SIG-M5 (cell line): ENCODE results near the gene EFCAB7.
"Not testable (repeated sequence)": the region's sequence is repeated elsewhere in the genome, so short reads cannot be mapped to it uniquely, and the experiment has no call there.

Source experiments
- DNase-seq: peaks from one replicate; lab custom pipeline; 2025; lab: John Stamatoyannopoulos, UW

Gene EFCAB7

DNA sequence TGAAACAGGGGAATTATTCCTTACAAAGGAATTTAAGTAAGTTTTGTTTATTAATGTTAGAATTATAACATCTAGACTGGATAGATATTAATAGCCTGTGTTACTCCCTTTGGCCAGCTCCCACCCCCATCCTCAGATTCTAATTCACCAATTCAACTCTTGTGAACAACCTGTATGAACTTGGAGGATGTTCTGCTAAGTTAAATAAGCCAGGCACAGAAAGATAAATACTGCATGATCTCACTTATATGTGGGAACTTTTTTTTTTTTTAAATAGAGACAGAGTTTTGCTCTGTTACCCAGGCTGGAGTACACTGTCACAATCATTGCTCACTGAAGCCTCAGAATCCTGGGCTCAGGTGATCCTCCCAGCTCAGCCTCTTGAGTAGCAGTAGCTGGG is 32.2 kb downstream of the EFCAB7 start:
- DNase-seq, result no peak

DNA sequence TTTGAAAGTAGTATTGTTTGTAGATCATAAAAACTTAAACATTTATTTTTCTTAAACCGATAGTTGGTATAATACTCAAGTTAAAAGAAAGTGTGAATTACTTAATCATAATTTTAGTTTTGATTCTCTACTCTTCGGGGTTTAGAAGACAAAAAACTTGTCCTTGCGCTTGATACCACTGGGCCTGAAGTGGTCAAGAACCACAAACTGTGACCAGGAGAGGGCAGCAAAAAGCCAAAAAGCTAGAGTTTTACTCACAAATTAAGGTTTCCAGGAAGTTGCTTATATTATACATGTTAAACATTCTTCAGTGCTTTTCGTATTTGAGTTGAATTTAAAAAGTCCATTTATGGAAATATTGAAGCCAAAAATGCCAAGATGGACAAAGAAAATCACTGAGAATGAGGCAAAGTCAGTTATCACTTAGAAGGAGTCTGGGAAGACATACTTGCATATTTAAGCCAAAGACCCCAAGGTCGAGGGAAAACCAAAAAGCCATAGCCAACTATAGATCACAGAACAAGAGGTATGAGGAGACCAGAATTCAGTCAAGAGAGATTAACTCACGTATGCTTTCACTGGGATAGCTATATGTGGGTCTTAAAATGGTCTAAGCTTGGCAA is 34.2 kb downstream of the EFCAB7 start:
- DNase-seq, result no peak

DNA sequence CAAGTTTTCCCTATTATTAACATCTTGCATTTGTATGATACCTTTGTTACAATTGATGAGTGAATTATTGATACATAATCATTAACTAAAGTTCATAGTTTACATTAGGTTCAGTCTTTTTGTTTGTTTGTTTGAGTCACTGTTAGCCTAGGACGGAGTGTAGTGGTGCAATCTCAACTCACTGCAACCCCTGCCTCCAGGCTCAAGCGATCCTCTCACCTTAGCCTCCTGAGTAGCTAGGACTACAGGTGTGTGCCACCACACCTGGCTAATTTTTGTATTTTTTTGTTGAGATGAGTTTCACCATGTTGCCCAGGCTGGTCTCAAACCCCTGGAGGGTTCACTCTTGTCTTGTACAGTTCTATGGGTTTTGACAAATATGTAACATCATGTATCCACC is 36.0 kb downstream of the EFCAB7 start:
- DNase-seq, result no peak

DNA sequence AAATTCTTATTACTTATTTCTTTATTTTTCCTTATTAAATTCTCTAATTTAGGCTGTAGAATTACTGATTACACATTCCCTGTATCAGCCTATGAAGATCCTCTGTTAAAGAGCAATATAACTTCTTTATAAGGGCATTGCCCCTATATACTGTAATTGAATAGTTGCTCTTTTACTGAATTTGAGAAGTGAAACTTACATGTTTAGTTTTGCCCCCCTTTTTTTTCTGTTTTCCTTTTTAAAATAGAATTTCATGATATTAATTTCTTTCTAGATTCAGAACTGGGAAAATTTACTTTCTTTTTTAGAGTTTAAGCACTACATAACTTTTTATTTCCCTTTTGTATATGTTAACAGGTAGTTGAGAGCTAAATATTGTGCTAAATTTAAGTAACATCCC is 40.4 kb downstream of the EFCAB7 start:
- no peak for DNase-seq

DNA sequence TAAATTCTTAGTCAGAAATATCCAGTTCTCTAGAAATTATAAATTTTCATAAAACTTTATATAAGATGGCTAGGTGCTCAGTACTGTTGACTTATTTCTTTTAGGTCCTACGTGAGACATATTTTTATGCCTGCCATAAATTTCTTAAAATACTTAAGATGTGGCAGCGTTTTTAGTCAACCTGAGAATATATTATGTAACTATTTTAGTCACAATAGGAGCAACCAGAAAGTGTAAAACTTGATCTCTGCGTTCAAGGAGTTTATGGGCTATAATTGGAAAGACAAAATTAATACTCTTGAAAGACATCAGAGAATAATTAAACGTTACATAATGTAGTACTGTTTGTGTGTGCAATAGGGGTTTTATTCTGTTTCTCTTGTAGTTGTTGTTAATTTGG is 45.7 kb downstream of the EFCAB7 start:
- DNase-seq, result no peak

DNA sequence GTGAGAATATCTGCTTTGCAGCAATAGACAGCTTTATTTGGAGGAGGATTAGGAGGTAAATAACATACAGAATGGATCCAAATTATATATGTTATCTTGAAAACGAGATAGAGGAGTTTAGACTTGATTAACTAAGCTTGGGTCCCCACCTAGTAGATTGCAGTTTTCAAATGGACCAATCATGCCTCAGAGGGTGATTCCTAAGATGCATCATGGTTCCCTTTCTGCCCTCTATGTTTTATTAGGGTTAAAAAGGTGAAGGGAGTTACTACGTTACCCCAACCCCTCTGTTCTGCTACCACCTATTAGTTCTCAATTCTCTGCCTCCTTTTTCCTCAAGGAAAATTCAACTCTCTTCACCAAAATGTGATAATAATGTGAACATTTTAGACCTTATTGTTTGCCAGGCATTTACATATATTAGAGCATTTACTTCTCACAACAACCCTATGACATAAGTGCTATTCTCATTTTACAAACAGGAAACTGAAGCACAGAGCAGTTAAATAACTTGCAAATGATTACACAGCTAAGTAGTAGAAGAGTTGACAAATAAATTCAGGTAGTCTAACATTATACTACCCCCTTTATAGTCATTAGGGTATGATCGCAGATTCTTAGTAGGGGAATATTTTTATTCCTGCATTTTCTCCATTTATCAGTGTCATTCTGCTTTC is 46.5 kb downstream of the EFCAB7 start:
- DNase-seq, result no peak

DNA sequence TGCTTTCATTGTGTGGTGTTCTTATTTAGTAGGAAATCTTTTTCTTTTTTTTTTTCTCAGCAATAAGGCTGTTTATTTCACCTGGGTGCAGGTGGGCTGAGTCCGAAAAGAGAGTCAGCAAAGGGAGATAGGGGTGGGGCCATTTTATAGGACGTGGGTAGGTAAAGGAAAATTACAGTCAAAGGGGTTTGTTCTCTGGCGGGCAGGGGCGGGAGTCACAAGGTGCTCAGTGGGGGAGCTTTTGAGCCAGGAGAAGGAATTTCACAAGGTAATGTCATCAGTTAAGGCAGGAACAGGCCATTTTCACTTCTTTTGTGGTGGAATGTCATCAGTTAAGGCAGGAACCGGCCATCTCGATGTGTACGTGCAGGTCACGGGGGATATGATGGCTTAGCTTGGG is 49.4 kb downstream of the EFCAB7 start:
- not testable (repeated sequence) for DNase-seq

DNA sequence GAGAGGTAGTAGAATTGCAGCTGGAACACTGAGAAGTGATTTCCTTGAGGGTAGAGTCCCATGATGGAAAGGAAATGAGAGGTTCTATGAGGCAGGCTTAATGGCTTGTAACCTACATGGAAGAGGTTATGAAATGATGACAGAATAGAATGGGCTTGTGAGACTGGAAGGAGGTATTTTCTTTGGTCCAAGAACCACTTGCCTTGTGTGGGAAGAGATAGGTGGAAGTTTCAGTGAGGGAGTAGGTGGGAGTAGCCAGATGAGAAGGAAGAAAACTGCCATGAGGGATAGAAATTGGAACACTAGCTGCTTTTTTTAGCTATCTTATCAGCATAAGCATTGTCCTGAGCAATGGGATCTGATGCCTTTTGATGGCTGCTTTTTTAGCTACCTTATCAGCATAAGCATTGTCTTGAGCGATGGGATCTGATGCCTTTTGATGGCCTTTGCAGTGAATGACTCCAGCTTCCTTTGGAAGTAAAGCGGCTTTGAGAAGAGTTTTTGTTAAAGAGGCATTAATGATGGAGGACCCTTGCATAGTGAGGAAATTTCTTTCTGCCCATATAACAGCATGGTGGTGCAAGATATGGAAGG is 51.0 kb downstream of the EFCAB7 start:
- DNase-seq, result not testable (repeated sequence)

DNA sequence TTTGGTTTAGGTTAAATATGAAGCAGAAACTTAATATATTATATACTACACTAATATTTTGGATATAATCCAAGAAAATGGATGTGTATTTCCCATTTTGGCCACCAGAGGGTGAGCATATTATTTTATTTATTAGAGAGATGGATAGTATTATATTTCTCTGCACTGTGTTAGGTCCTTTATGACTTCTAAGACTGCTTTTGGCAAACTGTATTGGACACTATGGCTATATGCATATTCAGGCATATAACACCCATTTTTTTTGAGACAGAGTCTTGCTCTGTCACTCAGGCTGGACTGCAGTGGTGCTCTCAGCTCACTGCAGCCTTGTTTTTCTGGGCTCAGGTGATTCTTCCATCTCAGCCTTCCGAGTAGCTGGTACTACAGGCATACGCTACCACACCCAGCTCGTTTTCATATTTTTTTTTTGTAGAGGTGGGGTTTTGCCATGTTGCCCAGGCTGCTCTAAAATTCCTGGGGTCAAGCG is 52.1 kb downstream of the EFCAB7 start:
- DNase-seq, result no peak

DNA sequence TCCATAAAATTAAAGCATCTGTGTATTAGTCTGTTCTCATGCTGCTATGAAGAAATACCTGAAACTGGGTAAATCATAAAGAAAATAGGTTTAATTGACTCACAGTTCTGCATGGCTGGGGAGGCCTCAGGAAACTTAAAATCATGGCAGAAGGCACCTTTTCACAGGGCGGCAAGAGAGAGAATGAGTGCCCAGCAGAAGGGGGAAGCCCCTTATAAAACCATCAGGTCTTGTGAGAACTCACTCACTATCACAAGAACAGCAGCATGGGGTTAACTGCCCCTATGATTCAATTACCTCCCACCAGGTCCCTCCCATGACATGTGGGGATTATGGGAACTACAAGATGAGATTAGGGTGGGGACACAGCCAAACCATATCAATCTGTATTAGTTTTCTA is 63.0 kb downstream of the EFCAB7 start:
- DNase-seq, result not testable (repeated sequence)

DNA sequence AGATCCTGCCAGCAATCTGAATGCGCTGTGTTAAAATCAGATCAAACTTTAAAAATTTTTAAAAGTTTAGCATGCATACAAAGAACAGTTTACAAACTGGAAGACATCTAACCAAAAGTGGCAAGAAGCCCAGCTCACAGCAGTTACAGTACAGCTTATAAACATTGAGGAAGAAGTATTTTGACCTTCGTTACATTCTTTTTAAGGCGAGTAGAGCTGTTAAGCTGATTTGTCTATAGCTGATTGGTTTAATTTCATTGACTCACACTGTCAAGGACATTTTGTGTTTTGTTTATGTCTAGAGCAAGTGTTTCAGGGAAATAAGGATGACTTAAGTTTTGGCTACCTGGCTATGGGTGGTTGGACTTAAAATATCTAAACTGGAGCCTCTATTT is 66.8 kb downstream of the EFCAB7 start:
- DNase-seq, result no peak

DNA sequence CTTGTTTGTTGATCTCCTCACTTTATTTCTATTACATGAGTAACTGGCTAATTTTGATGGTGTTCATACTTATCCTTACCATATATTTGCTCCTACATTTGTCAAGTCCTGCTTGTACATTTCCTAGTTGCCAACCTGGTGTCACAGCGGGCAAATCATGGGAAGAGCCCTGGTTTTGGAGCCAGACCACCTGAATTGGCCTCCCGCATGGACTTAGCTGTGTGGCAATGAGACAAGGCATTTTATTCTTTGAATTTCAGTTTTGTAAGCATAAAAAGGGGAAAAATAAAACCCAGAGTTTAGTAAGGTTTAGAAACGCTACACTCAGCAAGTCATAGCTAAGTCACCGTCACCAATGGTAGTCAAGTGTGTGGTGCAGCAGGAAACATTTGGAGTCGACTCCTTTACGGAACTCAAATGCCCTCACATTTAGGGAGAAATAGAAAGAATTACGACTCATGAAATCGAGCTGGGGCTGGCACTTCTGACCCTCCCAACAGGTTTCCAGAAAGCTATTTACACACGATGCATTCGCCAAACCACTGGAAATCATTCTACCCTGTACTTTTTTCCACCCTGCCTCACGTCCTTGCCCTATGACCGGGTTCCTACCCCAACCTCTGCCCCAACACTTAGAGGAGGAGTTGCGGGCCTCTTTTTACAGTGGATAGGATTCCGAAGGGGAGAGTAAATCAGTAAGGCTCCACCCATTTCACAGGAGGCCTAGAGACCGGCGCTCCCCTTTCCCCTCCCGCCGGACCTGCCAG is 69.4 kb downstream of the EFCAB7 start:
- no peak for DNase-seq

DNA sequence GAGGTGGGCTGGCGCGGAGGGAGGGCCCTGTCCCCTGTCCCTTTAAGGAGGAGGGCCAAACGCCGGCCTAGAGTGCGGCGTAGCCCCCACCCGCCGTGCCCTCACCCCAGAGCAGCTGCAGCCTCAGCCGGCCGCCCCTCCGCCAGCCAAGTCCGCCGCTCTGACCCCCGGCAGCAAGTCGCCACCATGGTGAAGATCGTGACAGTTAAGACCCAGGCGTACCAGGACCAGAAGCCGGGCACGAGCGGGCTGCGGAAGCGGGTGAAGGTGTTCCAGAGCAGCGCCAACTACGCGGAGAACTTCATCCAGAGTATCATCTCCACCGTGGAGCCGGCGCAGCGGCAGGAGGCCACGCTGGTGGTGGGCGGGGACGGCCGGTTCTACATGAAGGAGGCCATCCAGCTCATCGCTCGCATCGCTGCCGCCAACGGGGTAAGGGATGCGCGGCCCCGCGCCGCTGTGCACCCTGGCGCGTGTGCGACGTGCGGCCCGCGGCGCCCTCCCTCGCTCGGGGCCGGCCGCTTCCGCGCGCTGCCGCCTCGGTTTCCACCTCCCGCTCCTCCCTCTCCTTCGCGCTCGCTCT is 70.1 kb downstream of the EFCAB7 start, which contains the start of gene PGM1:
TSS of gene PGM1 (plus strand) at position 109 of the 583 bp plus-strand sequence. CDS start at position 187, 78 bp downstream.
- no peak for DNase-seq

DNA sequence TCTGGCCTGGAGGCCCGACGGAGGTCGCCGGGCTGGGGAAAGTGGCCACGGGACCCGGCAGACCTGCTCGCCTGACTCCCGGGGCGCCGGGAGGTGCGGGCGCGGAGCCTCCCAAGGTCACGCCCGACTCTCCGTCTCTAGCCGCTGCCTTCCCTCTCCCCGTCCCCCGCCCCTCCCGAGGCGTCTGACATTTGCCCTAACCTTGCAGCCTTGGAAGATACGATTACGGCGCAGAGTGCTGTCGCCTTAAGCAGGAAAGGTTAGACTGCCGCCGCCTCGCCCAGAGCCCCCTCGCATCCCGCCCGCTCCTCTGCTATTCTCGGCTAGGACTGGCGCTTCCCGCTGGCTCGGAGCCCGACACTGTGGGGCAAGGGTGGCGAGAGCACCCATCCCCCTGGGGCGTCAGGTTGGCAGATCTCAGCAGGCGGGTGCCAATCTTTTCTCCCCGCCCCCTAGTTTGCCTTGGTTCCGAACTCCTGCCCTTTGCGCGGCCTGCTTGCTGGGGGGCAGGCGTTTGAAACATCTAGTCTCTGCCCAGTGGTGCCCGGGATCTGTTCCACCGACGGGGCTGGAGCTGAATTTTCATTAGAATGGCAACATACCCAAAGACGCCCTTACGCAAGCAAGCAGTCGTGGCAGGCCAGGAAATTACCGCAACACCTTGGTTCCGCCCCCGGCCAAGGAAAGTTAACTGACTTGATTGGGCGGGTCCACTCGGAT is 70.7 kb downstream of the EFCAB7 start:
- DNase-seq, result no peak

DNA sequence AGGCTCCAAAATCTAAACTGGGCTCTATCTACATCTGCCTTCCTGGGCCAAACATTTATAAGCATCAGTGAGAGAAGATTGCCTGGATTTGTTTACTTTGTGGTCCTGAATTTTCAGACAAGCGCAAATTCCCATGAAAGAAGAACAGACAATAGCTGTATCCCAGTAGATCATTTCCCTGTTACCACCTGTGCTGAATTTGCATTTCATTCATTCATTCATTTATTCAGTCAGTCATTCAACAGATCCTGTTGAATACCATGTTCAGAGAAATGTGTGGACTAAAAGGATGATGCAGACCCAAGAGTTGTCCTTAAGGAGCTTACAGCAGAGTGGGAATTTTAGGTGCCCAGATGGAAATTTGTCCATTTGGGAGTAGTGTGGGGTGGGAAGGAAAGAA is 72.1 kb downstream of the EFCAB7 start:
- DNase-seq, result no peak

DNA sequence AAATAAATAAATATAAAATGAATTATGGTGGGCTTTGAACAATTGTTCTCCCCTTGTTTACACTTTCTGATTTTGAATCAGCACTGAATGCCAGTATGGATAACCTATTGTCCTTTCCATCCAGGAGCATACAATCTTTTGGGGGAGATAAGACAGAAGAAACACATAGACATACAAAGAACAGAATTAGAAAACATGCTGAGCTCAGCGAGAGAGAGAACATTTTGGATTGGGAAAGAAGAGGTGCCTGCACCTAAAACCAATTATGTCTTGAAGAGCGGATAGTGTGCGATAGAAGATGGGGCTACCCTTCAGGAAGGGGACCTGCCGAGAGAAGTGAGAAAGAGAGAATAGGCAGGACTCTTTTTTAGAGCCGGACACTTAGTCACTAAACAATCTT is 76.5 kb downstream of the EFCAB7 start:
- no peak for DNase-seq

DNA sequence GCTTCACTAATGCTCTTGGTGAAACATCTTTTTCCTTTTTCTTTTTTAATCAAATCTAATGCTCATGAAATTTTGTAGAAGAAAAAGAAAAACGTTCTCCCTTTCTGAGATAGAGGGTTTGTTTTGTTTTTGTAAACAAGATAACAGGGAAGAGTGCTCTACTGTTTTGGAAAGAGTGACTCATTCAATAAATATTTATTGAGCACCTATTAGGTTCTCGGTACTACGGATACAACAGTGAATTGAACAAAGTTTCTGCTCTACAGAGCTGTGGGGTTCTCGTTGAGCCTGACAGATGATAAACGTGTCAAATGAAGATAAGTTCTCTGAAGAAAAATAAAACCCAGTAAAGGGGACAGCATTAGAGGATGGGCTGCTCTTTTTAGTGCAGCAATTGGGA is 76.9 kb downstream of the EFCAB7 start:
- DNase-seq, result no peak

DNA sequence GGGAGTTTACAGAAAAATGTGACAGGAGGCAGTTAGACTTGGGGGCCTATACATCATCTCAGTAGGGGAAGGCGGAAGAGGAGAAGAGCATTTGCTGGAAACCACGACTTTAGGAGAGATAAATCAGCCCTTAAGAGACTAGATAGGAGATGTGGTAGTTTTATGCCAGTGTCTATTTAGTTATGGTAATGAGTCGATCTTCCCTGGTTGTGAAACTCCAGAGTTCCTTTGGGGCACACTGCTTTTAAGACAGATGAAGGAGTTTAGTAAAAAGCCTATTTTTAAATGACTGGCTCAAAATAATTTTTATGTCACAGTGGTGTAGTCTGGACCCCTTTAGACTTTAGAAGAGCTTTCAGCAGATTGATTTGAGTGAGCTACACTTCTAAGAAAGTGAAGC is 77.7 kb downstream of the EFCAB7 start:
- DNase-seq, result no peak

DNA sequence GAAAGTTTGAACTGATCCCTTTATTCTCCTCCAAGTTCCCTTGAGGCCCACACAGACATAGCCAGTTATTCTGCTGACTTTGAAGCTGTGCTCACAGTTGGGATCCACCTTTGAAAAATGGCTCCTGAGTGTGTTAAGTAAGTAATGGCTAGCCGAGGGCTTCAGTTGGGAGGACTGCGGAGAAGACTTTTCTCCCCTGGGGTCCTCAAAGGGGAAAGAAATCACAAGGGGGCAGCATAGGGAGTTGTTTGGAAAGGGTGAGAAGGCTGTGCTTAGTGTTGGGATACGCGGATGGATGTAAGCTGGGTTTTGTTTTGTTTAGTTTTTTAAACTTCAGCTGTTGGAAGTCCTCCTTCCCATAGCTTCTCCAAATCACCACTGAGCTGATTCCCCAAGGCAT is 78.1 kb downstream of the EFCAB7 start:
- DNase-seq, result no peak

DNA sequence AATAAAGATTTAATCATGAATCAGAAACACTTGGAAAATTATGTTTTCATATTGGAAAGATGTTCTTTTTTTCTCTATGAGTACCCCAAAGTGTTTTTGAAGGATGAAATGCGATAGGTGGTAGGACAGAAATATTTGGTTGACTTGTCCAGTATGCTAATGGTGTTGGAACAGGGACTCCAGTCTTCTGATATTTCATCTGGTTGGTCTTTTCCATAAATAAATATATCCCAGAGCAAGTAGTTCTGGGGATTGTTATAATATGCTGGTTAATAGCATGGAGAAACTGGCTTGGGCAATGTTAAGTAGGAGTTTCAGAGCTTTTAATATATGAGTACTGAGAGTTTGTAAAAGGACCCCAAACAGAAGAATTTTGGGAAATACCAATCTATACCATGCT is 78.6 kb downstream of the EFCAB7 start:
- no peak for DNase-seq

DNA sequence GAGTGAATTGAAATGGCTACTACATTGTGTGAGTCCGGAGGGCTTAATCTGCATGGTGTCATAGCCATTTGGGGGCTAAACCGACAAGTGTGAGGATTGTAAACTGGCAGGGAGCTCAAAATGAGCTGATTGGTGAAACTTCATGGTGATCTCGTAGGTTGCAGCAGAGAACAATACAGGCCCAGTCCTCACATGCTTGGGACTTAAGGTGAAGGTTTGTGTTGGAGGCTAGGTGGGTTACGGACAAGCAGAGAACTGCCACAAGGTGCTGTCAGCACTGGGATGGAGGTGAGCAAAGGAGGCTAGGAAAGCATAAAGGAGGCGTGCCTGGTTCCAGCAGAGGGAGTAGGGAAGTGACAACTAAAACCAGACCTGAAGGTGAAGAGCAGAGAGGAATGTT is 79.3 kb downstream of the EFCAB7 start:
- no peak for DNase-seq

DNA sequence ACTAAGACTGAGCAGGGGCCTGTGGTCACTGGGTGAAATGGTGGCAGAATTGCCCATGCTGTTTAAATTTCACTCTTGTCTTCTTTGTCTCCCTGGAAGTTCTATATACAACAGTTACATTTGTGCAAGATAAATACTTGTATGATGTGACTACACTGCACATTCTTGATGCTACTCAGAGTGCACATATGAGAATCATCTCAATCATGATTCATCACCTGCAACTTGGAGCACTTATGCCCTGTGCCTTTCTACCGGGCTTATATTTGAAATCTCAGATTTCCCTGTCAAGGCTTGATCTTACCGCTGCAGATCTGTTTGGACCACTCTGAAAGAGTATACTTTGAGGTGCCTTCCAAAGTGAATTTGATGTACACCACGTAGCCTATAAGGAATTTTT is 80.5 kb downstream of the EFCAB7 start:
- no peak for DNase-seq
